ENCODE results near the gene DOCK2. TPM values are rescaled to one million over a fixed set of nuclear protein-coding genes. Genes with fewer than 3 reads are reported as not detected.
"Not testable (repeated sequence)": the region's sequence is repeated elsewhere in the genome, so short reads cannot be mapped to it uniquely, and the experiment has no call there.

The DOCK2 gene
- total and polyA plus RNA-seq, 4 donors, result 1.6 to 53.7 (median 21.6) TPM

DNA sequence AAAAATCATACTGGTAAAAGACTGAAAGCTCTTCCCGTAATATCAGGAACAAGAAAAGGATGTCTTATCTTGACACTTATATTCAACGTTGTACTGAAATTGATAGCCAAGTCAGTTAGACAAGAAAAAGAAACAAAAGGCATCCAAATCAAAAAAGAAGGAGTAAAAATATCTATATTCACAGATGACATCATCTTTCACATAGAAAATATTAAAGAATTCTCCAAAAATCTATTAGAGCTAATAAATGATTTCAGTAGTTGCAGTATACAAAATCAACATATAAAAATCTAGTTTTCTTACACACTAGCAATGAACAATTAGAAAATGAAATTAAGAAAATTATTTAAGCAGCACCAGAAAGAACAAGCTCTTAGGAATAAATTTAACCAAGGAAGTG is 29.2 kb upstream of the DOCK2 start:
- Histone ChIP-seq H3K27me3 (ENCODE audit: control insufficient read depth in 1 of 2, insufficient read depth in 2 of 2, low read length in 1 of 2) (no peaks in the 10 kb centered on the region), H3K9me3 (ENCODE audit: control insufficient read depth, low read length) (no peaks in the 10 kb centered on the region), H3K4me1 (ENCODE audit: control insufficient read depth in 1 of 2, insufficient read depth in 2 of 2, low read length in 2 of 2) (no peaks in the 10 kb centered on the region), H3K27ac (ENCODE audit: low read depth in 1 of 2, low read length in 2 of 2) (no peak overlapping the region), H3K36me3 (ENCODE audit: control insufficient read depth in 1 of 2, insufficient read depth in 2 of 2, low read length in 1 of 2) (no peaks in the 10 kb centered on the region), H3K4me3 (ENCODE audit: low read length in 2 of 2) (no peak overlapping the region)
- ATAC-seq (ENCODE audit: low FRiP score) (no peak), DNase-seq (no peak)
- intact Hi-C loops (cut with DNase I), result no loop called here
- WGBS, 2 donors, result 44 to 49% methylated on average over 2 of the region's 2 CpGs

DNA sequence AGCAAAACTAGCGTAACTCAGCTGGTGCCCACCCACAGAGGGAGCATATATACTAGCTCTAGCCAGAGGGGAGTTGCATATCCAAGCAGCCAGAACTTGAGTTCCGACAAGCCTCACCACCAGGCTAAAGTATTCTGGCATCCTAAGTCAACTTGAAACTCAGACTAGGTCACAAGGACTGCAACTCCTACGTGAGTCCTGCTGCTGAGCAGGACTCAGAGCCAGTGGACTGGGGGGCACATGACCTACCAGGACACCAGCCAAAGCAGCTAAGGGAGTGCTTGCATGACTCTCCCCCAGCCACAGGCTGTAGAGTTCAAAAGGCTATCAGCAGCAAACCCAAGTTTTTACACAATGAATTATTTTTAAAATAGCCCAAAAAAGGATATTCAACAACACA is 27.4 kb upstream of the DOCK2 start:
- intact Hi-C loops (cut with DNase I), result no loop called here
- DNase-seq (no peak), ATAC-seq (ENCODE audit: low FRiP score) (no peak)
- Histone ChIP-seq H3K27me3 (ENCODE audit: control insufficient read depth in 1 of 2, insufficient read depth in 2 of 2, low read length in 1 of 2) (no peaks in the 10 kb centered on the region), H3K36me3 (ENCODE audit: control insufficient read depth in 1 of 2, insufficient read depth in 2 of 2, low read length in 1 of 2) (no peaks in the 10 kb centered on the region), H3K27ac (ENCODE audit: low read depth in 1 of 2, low read length in 2 of 2) (no peak overlapping the region), H3K4me3 (ENCODE audit: low read length in 2 of 2) (no peak overlapping the region), H3K4me1 (ENCODE audit: control insufficient read depth in 1 of 2, insufficient read depth in 2 of 2, low read length in 2 of 2) (no peaks in the 10 kb centered on the region), H3K9me3 (ENCODE audit: control insufficient read depth, low read length) (no peaks in the 10 kb centered on the region)
- 55 to 65% methylated on average over 3 of the region's 3 CpGs for WGBS, 2 donors

DNA sequence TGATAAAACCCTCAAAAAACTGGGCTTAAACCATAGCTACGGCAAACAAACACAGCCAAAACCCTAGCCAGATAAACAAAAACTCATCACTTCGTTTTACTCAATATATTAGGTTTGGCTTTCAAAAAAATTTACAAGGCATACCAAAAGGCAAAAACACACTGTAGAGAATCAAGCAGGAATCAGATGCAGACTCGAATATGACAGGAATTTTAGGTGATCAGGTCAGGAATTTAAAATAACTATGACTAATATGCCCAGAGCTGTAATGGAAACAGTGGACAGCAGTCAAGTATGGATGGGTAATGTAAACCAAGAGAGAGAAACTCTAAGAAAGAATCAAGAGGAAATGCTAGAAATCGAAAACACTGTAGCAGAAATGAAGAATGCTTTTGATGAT is 26.5 kb upstream of the DOCK2 start:
- Histone ChIP-seq H3K27ac (ENCODE audit: low read depth in 1 of 2, low read length in 2 of 2) (no peak overlapping the region), H3K36me3 (ENCODE audit: control insufficient read depth in 1 of 2, insufficient read depth in 2 of 2, low read length in 1 of 2) (no peaks in the 10 kb centered on the region), H3K9me3 (ENCODE audit: control insufficient read depth, low read length) (no peaks in the 10 kb centered on the region), H3K4me3 (ENCODE audit: low read length in 2 of 2) (no peak overlapping the region), H3K27me3 (ENCODE audit: control insufficient read depth in 1 of 2, insufficient read depth in 2 of 2, low read length in 1 of 2) (no peaks in the 10 kb centered on the region), H3K4me1 (ENCODE audit: control insufficient read depth in 1 of 2, insufficient read depth in 2 of 2, low read length in 2 of 2) (no peaks in the 10 kb centered on the region)
- DNase-seq (no peak), ATAC-seq (ENCODE audit: low FRiP score) (no peak)
- WGBS, 2 donors, result 73 to 81% methylated on average over 4 of the region's 4 CpGs
- intact Hi-C loops (cut with DNase I), result no loop called here

DNA sequence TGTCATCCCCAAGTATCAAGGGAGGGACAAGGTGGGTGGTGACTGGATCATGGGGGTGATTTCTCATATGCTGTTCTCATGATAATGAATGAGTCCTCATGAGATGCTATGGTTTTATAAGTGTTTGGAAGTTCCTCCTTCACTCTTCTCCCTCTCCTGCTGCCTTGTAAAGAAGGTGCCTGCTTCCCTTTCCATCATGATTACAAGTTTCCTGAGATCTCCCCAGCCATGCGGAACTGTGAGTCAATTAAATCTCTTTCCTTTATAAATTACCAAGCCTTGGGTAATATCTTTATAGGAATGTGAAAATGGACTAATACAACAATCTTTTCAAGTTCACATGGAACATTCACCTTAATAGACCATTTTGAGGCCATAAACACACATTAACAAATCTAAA is 21.5 kb upstream of the DOCK2 start:
- no peaks in the 10 kb centered on the region for H3K4me1 ChIP-seq (ENCODE audit: control insufficient read depth in 1 of 2, insufficient read depth in 2 of 2, low read length in 2 of 2)
- ATAC-seq (ENCODE audit: low FRiP score) (no peak), DNase-seq (no peak)
- no peaks in the 10 kb centered on the region for H3K27me3 ChIP-seq (ENCODE audit: control insufficient read depth in 1 of 2, insufficient read depth in 2 of 2, low read length in 1 of 2)
- no peaks in the 10 kb centered on the region for H3K36me3 ChIP-seq (ENCODE audit: control insufficient read depth in 1 of 2, insufficient read depth in 2 of 2, low read length in 1 of 2)
- H3K9me3 ChIP-seq (ENCODE audit: control insufficient read depth, low read length), result no peaks in the 10 kb centered on the region
- H3K27ac ChIP-seq (ENCODE audit: low read depth in 1 of 2, low read length in 2 of 2), result no peak overlapping the region
- intact Hi-C loops (cut with DNase I), result no loop called here
- 76 to 81% methylated on average over 1 of the region's 1 CpG for WGBS, 2 donors
- H3K4me3 ChIP-seq (ENCODE audit: low read length in 2 of 2), result no peak overlapping the region

DNA sequence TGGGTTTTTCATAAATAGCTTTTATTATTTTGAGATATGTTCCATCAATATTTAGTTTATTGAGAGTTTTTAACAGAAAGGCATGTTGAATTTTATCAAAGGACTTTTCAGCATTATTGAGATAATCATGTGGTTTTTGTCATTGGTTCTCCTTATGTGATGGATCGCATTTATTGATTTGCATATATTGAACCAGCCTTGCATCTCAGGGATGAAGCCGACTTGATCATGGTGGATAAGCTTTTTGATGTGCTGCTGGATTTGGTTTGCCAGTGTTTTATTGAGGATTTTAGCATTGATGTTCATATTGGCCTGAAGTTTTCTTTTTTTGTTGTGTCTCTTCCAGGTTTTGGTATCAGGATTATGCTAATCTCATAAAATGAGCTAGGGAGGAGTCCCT is 12.8 kb upstream of the DOCK2 start:
- intact Hi-C loops (cut with DNase I); ATAC-seq (ENCODE audit: low FRiP score); H3K4me1 ChIP-seq (ENCODE audit: control insufficient read depth in 1 of 2, insufficient read depth in 2 of 2, low read length in 2 of 2); H3K9me3 ChIP-seq (ENCODE audit: control insufficient read depth, low read length); H3K36me3 ChIP-seq (ENCODE audit: control insufficient read depth in 1 of 2, insufficient read depth in 2 of 2, low read length in 1 of 2); H3K4me3 ChIP-seq (ENCODE audit: low read length in 2 of 2); DNase-seq; H3K27ac ChIP-seq (ENCODE audit: low read depth in 1 of 2, low read length in 2 of 2); H3K27me3 ChIP-seq (ENCODE audit: control insufficient read depth in 1 of 2, insufficient read depth in 2 of 2, low read length in 1 of 2): not testable (repeated sequence)
- 90 to 96% methylated on average over 2 of the region's 2 CpGs for WGBS, 2 donors

DNA sequence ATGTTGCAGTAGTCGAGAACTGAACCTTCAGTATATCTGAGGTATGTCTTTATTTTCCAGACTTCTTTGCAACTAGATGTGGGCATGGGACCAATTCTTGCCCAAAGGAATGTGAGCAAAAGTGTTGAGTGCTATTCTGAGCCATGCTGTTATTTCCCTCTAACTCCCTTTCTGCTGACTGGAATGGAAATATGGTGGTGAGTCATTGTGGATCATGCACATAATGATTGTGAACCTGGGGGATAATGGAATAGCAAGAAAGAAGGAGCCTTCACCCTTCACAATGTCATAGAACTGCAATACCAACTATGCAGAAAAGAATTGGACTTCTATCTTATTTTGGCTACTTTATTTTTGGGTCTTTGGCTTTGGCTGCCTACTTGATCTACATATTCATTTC is 10.3 kb upstream of the DOCK2 start:
- no peaks in the 10 kb centered on the region for H3K9me3 ChIP-seq (ENCODE audit: control insufficient read depth, low read length)
- no peaks in the 10 kb centered on the region for H3K27me3 ChIP-seq (ENCODE audit: control insufficient read depth in 1 of 2, insufficient read depth in 2 of 2, low read length in 1 of 2)
- no peaks in the 10 kb centered on the region for H3K36me3 ChIP-seq (ENCODE audit: control insufficient read depth in 1 of 2, insufficient read depth in 2 of 2, low read length in 1 of 2)
- WGBS, 2 donors, result 7 to 12% methylated on average over 1 of the region's 1 CpG
- no peak for ATAC-seq (ENCODE audit: low FRiP score)
- peaks cover 0 to 2% of the 10 kb centered on the region in 2 donors for H3K4me1 ChIP-seq (ENCODE audit: control insufficient read depth in 1 of 2, insufficient read depth in 2 of 2, low read length in 2 of 2)
- H3K27ac ChIP-seq (ENCODE audit: low read depth in 1 of 2, low read length in 2 of 2), result no peak overlapping the region
- intact Hi-C loops (cut with DNase I), result no loop called here
- no peak for DNase-seq
- no peak overlapping the region for H3K4me3 ChIP-seq (ENCODE audit: low read length in 2 of 2)

DNA sequence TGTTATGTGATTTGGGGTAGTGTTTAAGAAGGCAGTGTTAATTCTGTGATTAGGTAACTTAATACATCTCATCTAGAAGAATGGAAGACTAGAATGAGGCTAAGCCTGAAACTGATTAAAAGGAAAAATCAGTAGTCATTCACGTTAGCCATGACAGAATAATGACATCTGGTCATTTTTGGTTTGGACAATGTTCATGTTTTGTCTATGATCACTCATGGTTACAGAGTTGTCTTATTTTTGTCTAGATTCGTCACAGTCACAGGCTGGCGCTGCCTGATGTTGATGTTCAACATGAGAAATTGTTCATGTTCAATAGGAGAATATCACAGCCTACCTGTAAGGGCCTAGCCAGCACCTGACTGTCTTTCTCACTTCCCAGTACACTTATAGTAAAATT is 9.5 kb upstream of the DOCK2 start:
- Histone ChIP-seq H3K9me3 (ENCODE audit: control insufficient read depth, low read length) (no peaks in the 10 kb centered on the region), H3K4me1 (ENCODE audit: control insufficient read depth in 1 of 2, insufficient read depth in 2 of 2, low read length in 2 of 2) (peaks cover 0 to 2% of the 10 kb centered on the region in 2 donors), H3K27me3 (ENCODE audit: control insufficient read depth in 1 of 2, insufficient read depth in 2 of 2, low read length in 1 of 2) (no peaks in the 10 kb centered on the region), H3K27ac (ENCODE audit: low read depth in 1 of 2, low read length in 2 of 2) (no peak overlapping the region), H3K36me3 (ENCODE audit: control insufficient read depth in 1 of 2, insufficient read depth in 2 of 2, low read length in 1 of 2) (no peaks in the 10 kb centered on the region), H3K4me3 (ENCODE audit: low read length in 2 of 2) (no peak overlapping the region)
- intact Hi-C loops (cut with DNase I), result no loop called here
- DNase-seq, result no peak
- ATAC-seq (ENCODE audit: low FRiP score), result no peak
- WGBS, 2 donors, result 79% methylated on average over 3 of the region's 3 CpGs

DNA sequence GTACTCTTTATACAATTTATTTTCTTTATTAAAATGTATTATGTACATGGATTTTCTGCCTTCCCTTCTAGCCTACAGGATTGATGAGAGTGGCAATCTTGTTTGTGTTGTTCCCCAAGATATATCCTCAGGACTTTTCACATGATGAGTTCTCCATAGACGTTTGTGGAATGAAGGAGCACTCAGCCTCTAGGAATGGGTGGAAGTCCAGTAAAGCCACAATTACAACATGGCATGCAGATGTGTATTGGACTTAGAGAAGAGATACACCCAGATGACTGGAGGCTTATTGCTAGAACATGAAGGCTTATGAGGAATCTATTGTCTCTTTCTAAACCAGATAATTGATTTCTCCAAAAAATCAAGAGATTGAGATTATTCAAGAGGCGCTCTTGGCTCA is 8.2 kb upstream of the DOCK2 start:
- WGBS, 2 donors, result 78 to 82% methylated on average over 2 of the region's 2 CpGs
- H3K4me1 ChIP-seq (ENCODE audit: control insufficient read depth in 1 of 2, insufficient read depth in 2 of 2, low read length in 2 of 2), result peaks cover 0 to 2% of the 10 kb centered on the region in 2 donors

DNA sequence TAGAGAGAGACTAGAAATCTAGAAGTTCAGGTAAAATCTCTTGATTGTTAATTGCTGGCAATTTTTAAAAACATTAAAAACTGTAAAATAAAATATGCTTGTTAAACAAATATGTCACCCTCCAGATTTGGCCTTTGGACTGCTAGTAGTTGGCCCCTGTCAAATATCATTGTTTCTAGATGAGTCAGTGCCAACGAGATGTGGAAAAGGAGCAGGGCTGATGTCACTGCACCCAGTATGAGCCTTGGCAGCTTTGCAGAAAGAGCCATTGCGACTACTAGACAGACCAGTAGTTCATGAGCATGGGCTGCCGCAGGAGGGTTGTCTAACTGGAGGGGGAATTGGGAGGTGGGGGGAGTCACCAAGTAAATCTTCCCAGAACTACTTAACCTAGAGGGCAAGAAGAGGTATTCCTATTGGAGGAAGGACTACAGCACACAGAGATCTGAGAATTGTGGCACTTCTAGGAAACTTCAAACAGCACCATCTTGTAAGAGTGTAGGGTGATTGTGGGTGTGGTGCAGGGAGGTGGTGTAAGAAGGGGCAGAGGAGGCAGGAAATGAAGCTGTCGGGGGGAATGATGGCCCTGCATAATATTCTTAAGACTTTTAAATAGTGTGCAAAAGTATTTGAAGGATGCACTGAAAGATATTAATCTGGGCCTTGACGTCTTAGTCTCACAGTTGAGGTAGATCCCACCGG is 7.1 kb upstream of the DOCK2 start:
- ATAC-seq (ENCODE audit: low FRiP score), result no peak
- no peaks in the 10 kb centered on the region for H3K36me3 ChIP-seq (ENCODE audit: control insufficient read depth in 1 of 2, insufficient read depth in 2 of 2, low read length in 1 of 2)
- DNase-seq, result no peak
- no peak overlapping the region for H3K4me3 ChIP-seq (ENCODE audit: low read length in 2 of 2)
- 54 to 56% methylated on average over 6 of the region's 6 CpGs for WGBS, 2 donors
- peaks cover 0 to 2% of the 10 kb centered on the region in 2 donors for H3K4me1 ChIP-seq (ENCODE audit: control insufficient read depth in 1 of 2, insufficient read depth in 2 of 2, low read length in 2 of 2)
- no peaks in the 10 kb centered on the region for H3K27me3 ChIP-seq (ENCODE audit: control insufficient read depth in 1 of 2, insufficient read depth in 2 of 2, low read length in 1 of 2)
- intact Hi-C loops (cut with DNase I), result no loop called here
- H3K9me3 ChIP-seq (ENCODE audit: control insufficient read depth, low read length), result no peaks in the 10 kb centered on the region
- no peak overlapping the region for H3K27ac ChIP-seq (ENCODE audit: low read depth in 1 of 2, low read length in 2 of 2)

More for the DNA sequence above, 8.2 kb upstream of the DOCK2 start:
- ATAC-seq (ENCODE audit: low FRiP score), result no peak
- intact Hi-C loops (cut with DNase I), result no loop called here
- Histone ChIP-seq H3K27me3 (ENCODE audit: control insufficient read depth in 1 of 2, insufficient read depth in 2 of 2, low read length in 1 of 2) (no peaks in the 10 kb centered on the region), H3K9me3 (ENCODE audit: control insufficient read depth, low read length) (no peaks in the 10 kb centered on the region), H3K27ac (ENCODE audit: low read depth in 1 of 2, low read length in 2 of 2) (no peak overlapping the region), H3K36me3 (ENCODE audit: control insufficient read depth in 1 of 2, insufficient read depth in 2 of 2, low read length in 1 of 2) (no peaks in the 10 kb centered on the region), H3K4me3 (ENCODE audit: low read length in 2 of 2) (no peak overlapping the region)
- DNase-seq, result no peak
